ENCODE results near the gene USP4.

The USP4 gene

GRCh38 chr3:49270156-49270500, 69.7 kb downstream of the USP4 start:
- TF ChIP-seq CTCF (IDR thresholded peaks at IDR 0.05): no peak
- H3K4me1 ChIP-seq: peaks cover 0 to 11% (median 7%) of the 10 kb centered on the region in 4 donors
- intact Hi-C loops (cut with DNase I; ENCODE audit: low total_unique reads): no loop called here

GRCh38 chr3:49269443-49270155, 70.3 kb downstream of the USP4 start:
- TF ChIP-seq CTCF (IDR thresholded peaks at IDR 0.05): no peak
- H3K9me3 ChIP-seq: no peaks in the 10 kb centered on the region
- H3K27me3 ChIP-seq: no peaks in the 10 kb centered on the region
- H3K36me3 ChIP-seq: peaks cover 0 to 4% (median 0%) of the 10 kb centered on the region in 3 donors
- intact Hi-C loops (cut with DNase I; ENCODE audit: low total_unique reads): no loop called here
- no peak for DNase-seq
- no peak overlapping the region for H3K4me3 ChIP-seq
- no peak overlapping the region for H3K27ac ChIP-seq
- peaks cover 0 to 11% (median 7%) of the 10 kb centered on the region in 4 donors for H3K4me1 ChIP-seq

More at GRCh38 chr3:49270156-49270500, 69.7 kb downstream of the USP4 start:
- Histone ChIP-seq H3K9me3 (no peaks in the 10 kb centered on the region), H3K27ac (no peak overlapping the region), H3K4me3 (no peak overlapping the region), H3K36me3 (peaks cover 0 to 4% (median 0%) of the 10 kb centered on the region in 3 donors), H3K27me3 (no peaks in the 10 kb centered on the region)
- DNase-seq: no peak

DNA sequence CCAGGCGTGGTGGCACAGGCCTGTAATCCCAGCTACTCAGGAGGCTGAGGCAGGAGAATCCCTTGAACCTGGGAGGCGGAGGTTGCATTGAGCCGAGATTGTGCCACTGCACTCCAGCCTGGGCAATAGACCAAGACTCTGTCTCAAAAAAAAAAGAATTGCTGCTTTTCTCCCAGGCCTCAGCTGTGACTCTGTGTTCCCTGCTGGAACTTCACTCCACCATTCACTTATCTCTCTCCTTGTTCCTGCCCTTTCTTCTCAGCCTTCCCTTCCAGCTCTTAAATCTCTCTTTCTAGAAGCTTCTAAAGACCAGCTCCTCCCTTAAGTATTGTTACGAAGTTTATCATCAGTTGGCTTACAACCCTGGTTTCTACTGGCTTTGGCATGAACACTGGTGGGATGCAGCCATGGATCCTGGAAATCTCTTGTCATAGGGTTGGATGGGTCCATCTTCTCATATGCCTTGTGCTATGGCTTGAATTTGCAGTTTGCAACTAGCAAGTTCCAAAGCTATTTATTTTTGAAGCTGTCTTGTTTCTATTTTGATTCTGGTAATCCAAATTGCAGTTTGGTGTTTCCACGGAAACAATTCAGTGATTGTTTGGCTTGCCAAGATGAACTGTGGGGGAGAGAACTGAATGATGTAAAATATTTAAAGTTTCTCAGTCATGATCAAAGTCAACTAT, 73.3 kb downstream of the USP4 start:
- no peak for TF ChIP-seq CTCF (IDR thresholded peaks at IDR 0.05)
- Histone ChIP-seq H3K9me3 (no peaks in the 10 kb centered on the region), H3K4me3 (no peak overlapping the region), H3K36me3 (peaks cover 0 to 4% (median 0%) of the 10 kb centered on the region in 3 donors), H3K4me1 (peaks cover 0 to 11% (median 7%) of the 10 kb centered on the region in 4 donors), H3K27ac (peak overlapping the region; percentile 3 to 28), H3K27me3 (no peaks in the 10 kb centered on the region)
- no peak for DNase-seq
- intact Hi-C loops (cut with DNase I; ENCODE audit: low total_unique reads): no loop called here

DNA sequence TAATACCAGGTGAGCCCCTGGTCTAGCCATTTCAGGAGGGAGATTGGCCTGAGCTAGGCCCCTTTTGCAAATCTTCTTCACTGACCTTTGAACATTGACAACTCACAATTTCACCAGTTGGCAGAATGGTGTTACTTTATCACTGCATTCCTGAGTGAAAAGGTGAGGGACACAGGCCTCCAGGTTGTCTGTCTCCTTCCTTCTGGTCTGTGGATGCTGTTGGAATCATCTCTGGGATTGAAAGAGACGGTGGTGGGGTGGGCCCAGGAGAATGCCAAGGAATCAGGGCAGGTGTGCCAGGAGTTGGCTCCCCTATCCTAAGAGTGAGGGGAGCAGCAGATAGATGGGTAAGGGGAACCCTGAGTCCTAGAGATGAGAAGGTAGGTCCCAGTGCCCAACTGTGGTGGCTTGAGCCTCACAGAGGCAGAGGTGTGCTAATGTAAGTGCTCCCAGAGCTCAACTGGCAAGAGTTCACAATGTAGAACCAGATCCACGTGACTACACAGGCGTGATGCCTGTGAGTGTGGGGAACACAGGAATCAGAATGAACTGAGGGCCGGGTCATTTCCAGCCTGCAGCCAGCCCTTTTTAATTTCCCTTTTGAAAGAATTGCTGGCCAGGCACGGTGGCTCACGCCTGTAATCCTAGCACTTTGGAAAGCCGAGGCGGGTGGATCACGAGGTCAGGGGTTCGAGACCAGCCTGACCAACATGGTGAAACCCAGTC, 74.0 kb downstream of the USP4 start:
- no peak for DNase-seq
- intact Hi-C loops (cut with DNase I; ENCODE audit: low total_unique reads): no loop called here
- peaks cover 0 to 4% (median 0%) of the 10 kb centered on the region in 3 donors for H3K36me3 ChIP-seq
- H3K27me3 ChIP-seq: no peaks in the 10 kb centered on the region
- H3K4me1 ChIP-seq: peaks cover 0 to 11% (median 7%) of the 10 kb centered on the region in 4 donors
- H3K4me3 ChIP-seq: no peak overlapping the region
- H3K27ac ChIP-seq: peak overlapping the region in 1 of 2 donors; percentile 3
- no peaks in the 10 kb centered on the region for H3K9me3 ChIP-seq
- no peak for TF ChIP-seq CTCF (IDR thresholded peaks at IDR 0.05)

DNA sequence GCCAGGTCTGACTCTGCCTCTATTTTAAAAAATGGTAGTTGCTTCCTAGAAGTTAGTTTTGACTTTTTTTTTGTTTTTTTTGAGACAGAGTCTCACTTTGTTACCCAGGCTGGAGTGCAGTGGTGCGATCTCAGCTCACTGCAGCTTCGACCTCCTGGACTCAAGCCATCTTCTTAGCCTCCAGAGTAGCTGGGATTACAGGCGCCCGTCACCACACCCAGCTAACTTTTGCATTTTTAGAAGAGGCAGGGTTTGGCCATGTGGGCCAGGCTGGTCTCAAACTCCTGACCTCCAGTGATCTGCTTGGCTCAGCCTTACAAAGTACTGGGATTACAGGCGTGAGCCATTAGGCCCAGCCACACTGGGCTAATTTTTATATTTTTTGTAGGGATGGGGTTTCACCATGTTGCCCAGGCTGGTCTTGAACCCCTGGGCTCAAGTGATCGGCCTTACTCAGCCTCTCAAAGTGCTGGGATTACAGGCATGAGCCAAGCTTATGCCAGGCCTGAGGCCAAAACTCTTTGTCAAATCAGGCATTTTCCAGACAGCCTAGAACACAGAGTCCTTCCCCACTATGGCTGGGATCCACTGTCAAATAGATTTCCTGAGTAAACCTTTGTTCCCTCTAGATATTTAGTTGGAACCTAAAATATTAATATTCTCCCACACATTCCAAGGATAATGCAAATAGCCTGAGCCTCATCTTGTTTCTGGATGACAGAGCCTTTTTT, 76.5 kb downstream of the USP4 start:
- intact Hi-C loops (cut with DNase I; ENCODE audit: low total_unique reads): no loop called here
- H3K36me3 ChIP-seq: no peaks in the 10 kb centered on the region
- no peak overlapping the region for H3K4me3 ChIP-seq
- DNase-seq: no peak
- no peaks in the 10 kb centered on the region for H3K9me3 ChIP-seq
- H3K27me3 ChIP-seq: no peaks in the 10 kb centered on the region
- H3K27ac ChIP-seq: no peak overlapping the region
- no peak for TF ChIP-seq CTCF (IDR thresholded peaks at IDR 0.05)
- H3K4me1 ChIP-seq: peaks cover 0 to 11% (median 7%) of the 10 kb centered on the region in 4 donors
